ENCODE measurements around the gene DIP2C. TPM values are rescaled to one million over a fixed set of nuclear protein-coding genes. Genes with fewer than 3 reads are reported as not detected.

DIP2C gene
- total and polyA plus RNA-seq, 2 donors from 2014 or later: 6.2 to 22.6 TPM

DNA sequence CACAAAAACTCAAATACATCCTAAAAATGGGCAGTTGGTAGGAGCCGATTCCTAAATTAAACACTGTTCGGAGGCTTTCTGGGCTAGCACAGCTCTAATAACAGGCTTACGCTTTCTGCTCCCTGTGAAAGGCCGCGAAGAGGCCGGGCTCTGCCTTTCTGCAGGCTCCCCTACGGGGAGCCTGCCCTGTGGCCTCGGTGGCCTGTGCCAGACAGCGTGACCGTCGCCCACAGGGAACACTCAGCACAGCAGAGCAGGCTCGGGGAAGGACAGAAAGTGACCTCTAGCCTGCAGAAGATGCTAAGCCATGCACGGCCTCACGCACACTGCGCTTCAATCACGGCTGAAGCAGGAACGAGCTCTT lies 64.2 kb downstream of the DIP2C start:
- intact Hi-C loops (cut with DNase I): no loop called here
- H3K9me3 ChIP-seq (ENCODE audit: control insufficient read depth in 2 of 3, insufficient read depth in 1 of 3, low read length in 3 of 3): no peaks in the 10 kb centered on the region
- H3K4me1 ChIP-seq (ENCODE audit: control insufficient read depth in 2 of 3, insufficient read depth in 2 of 3, low read depth in 1 of 3, low read length in 3 of 3): peaks cover 0 to 28% (median 25%) of the 10 kb centered on the region in 3 donors
- peak overlapping the region in 1 of 3 donors; percentile 65 for H3K9ac ChIP-seq (ENCODE audit: low read length in 3 of 3)
- no peak for FAIRE-seq
- peak in 3 of 5 donors; percentile 41 to 88 (median 62) for DNase-seq
- H3K27me3 ChIP-seq (ENCODE audit: control insufficient read depth, insufficient read depth, low read length): no peaks in the 10 kb centered on the region
- TF ChIP-seq, protein P1, sequence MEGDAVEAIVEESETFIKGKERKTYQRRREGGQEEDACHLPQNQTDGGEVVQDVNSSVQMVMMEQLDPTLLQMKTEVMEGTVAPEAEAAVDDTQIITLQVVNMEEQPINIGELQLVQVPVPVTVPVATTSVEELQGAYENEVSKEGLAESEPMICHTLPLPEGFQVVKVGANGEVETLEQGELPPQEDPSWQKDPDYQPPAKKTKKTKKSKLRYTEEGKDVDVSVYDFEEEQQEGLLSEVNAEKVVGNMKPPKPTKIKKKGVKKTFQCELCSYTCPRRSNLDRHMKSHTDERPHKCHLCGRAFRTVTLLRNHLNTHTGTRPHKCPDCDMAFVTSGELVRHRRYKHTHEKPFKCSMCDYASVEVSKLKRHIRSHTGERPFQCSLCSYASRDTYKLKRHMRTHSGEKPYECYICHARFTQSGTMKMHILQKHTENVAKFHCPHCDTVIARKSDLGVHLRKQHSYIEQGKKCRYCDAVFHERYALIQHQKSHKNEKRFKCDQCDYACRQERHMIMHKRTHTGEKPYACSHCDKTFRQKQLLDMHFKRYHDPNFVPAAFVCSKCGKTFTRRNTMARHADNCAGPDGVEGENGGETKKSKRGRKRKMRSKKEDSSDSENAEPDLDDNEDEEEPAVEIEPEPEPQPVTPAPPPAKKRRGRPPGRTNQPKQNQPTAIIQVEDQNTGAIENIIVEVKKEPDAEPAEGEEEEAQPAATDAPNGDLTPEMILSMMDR (IDR thresholded peaks at IDR 0.05; ENCODE audit: borderline replicate concordance, extremely low read depth, insufficient read depth): no peak
- no peak overlapping the region for H3K4me3 ChIP-seq (ENCODE audit: low read length in 3 of 3)
- peak overlapping the region; percentile 88 to 91 for H3K27ac ChIP-seq (ENCODE audit: low read depth in 2 of 2, low read length in 2 of 2)
- no peaks in the 10 kb centered on the region for H3K36me3 ChIP-seq (ENCODE audit: control insufficient read depth in 2 of 3, insufficient read depth in 3 of 3, low read length in 3 of 3)

DNA sequence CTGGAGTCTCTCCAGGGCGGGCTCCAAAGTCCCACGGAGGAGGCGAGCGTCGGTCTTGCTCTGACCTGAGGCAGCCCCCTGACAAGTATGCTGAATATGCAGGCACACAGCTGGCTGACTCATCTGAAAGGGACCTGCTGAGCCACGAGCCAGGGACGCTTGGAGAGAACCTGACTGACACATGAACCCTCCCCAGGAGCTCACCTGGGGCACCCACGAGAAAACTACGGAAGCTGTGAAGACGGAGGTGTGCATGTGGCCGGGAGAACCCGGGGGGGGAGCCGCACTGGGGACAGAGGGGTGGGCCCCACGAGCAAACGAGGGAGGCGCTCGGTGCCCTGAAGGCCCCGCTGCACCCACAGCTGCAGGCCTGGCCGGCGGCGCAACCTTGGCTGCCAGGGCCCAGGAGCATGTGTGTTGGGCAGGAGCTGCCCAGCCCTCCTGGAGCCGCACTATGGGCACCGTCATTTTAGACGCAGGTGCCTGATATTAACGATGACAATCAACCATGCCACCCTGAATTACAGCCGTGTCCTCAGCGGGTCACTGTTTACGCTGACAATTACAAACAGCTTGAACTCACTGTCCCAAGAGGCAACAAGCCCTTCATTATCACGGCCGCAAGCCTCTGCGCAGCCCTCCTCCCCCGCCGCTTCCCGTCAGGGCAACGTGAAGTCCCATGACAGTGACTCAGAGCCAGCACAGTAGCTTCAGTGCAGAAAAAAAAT lies 64.7 kb downstream of the DIP2C start:
- H3K27ac ChIP-seq (ENCODE audit: low read depth in 2 of 2, low read length in 2 of 2): peak overlapping the region; percentile 88 to 91
- H3K4me3 ChIP-seq (ENCODE audit: low read length in 3 of 3): no peak overlapping the region
- H3K4me1 ChIP-seq (ENCODE audit: control insufficient read depth in 2 of 3, insufficient read depth in 2 of 3, low read depth in 1 of 3, low read length in 3 of 3): peaks cover 0 to 28% (median 25%) of the 10 kb centered on the region in 3 donors
- peak overlapping the region in 1 of 3 donors; percentile 65 for H3K9ac ChIP-seq (ENCODE audit: low read length in 3 of 3)
- no peaks in the 10 kb centered on the region for H3K36me3 ChIP-seq (ENCODE audit: control insufficient read depth in 2 of 3, insufficient read depth in 3 of 3, low read length in 3 of 3)
- intact Hi-C loops (cut with DNase I): no loop called here
- FAIRE-seq (no peak), DNase-seq (peak; percentile 63 to 93 (median 72))
- no peaks in the 10 kb centered on the region for H3K9me3 ChIP-seq (ENCODE audit: control insufficient read depth in 2 of 3, insufficient read depth in 1 of 3, low read length in 3 of 3)
- TF ChIP-seq, protein P1 (IDR thresholded peaks at IDR 0.05; ENCODE audit: borderline replicate concordance, extremely low read depth, insufficient read depth): no peak
- no peaks in the 10 kb centered on the region for H3K27me3 ChIP-seq (ENCODE audit: control insufficient read depth, insufficient read depth, low read length)

DNA sequence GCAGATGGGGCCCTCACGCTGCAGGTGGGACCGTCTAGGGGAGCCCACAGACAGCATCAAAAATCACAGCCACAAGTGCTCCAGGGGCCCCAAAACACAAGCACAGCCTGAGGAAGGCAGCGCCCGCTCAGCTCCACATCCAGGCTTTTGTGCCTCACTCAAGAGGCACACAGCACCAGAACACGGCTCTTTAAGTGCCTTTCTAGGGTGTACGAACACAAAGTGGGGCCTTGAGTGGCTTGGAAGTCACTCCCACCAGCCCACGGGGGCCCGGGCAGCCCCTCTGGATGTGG lies 65.2 kb downstream of the DIP2C start:
- TF ChIP-seq, protein P1 (IDR thresholded peaks at IDR 0.05; ENCODE audit: borderline replicate concordance, extremely low read depth, insufficient read depth): no peak
- Histone ChIP-seq H3K27ac (ENCODE audit: low read depth in 2 of 2, low read length in 2 of 2) (peak overlapping the region; percentile 88 to 91), H3K9ac (ENCODE audit: low read length in 3 of 3) (no peak overlapping the region), H3K36me3 (ENCODE audit: control insufficient read depth in 2 of 3, insufficient read depth in 3 of 3, low read length in 3 of 3) (no peaks in the 10 kb centered on the region), H3K4me3 (ENCODE audit: low read length in 3 of 3) (no peak overlapping the region), H3K27me3 (ENCODE audit: control insufficient read depth, insufficient read depth, low read length) (no peaks in the 10 kb centered on the region), H3K4me1 (ENCODE audit: control insufficient read depth in 2 of 3, insufficient read depth in 2 of 3, low read depth in 1 of 3, low read length in 3 of 3) (peaks cover 0 to 28% (median 25%) of the 10 kb centered on the region in 3 donors), H3K9me3 (ENCODE audit: control insufficient read depth in 2 of 3, insufficient read depth in 1 of 3, low read length in 3 of 3) (no peaks in the 10 kb centered on the region)
- intact Hi-C loops (cut with DNase I): no loop called here
- FAIRE-seq (no peak), DNase-seq (no peak)

All from kidney (tissue), 14 donors.